Uterus (tissue), 2 donors: ENCODE results near the gene GPN2.

ENCODE experiments used
- POLR2A ChIP-seq, 2 donors: fragments of 450-650 bp; IDR thresholded peaks; one replicate each; pipeline ENCODE4 v1.6.1; 2016; ENCODE audit warnings: antibody characterized with exemption in 2 of 2, mild to moderate bottlenecking in 1 of 2, moderate library complexity in 1 of 2
- TF ChIP-seq, protein P1 (sequence below), 4 experiments: fragments of 200-600 bp in 2 of 4; fragments of 450-650 bp in 2 of 4; sonication (generic) in 2 of 4; IDR thresholded peaks; one replicate each; pipeline ENCODE4 v1.5.1; 2016 to 2019; ENCODE audit warnings: antibody characterized with exemption in 4 of 4, mild to moderate bottlenecking in 2 of 4, moderate library complexity in 1 of 4

DNA sequence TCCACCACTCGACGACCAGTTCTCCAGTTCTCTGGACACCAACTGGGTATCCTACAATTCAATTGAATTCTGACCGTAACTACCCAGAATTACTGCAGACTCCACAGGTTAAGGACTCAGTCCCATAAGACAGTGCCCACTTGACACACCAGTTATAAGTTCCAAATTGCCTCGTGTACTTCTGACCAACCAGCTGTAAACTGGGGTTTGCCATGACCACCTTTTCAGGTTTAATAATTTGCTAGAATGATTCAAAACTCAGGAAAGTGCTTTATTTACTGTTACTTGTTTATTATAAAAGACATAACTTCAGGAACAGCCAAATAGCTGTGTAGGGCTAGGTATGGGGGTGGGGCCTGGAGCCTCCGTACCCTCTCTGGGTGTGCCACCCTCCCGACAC is 46.7 kb upstream of the GPN2 start:
- TF ChIP-seq, protein P1, sequence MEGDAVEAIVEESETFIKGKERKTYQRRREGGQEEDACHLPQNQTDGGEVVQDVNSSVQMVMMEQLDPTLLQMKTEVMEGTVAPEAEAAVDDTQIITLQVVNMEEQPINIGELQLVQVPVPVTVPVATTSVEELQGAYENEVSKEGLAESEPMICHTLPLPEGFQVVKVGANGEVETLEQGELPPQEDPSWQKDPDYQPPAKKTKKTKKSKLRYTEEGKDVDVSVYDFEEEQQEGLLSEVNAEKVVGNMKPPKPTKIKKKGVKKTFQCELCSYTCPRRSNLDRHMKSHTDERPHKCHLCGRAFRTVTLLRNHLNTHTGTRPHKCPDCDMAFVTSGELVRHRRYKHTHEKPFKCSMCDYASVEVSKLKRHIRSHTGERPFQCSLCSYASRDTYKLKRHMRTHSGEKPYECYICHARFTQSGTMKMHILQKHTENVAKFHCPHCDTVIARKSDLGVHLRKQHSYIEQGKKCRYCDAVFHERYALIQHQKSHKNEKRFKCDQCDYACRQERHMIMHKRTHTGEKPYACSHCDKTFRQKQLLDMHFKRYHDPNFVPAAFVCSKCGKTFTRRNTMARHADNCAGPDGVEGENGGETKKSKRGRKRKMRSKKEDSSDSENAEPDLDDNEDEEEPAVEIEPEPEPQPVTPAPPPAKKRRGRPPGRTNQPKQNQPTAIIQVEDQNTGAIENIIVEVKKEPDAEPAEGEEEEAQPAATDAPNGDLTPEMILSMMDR (IDR thresholded peaks at IDR 0.05): no peak
- no peak for TF ChIP-seq POLR2A (IDR thresholded peaks at IDR 0.05)
